Keratinocyte (primary cell): ENCODE data around the gene CD34. TPM values are rescaled to one million over a fixed set of nuclear protein-coding genes. Genes with fewer than 3 reads are reported as not detected.
A peak's percentile ranks its signal among the peaks of the same experiment; 100 is the strongest.

ENCODE experiments used
- DNase-seq: peaks from one replicate; pipeline ENCODE4 v3.0.0-alpha.2; 2011; ENCODE audit warnings: low read depth, missing footprints, low spot score
- FAIRE-seq: peaks from 2 replicates; lab custom pipeline; 2011; peaks lifted over from hg19 to GRCh38; lab: Jason Lieb, UNC
- H2AFZ ChIP-seq: 2 replicates; pipeline ENCODE4 v1.6.0; 2012; ENCODE audit warnings: low read length, control low read depth, inconsistent platforms; ENCODE audit not compliant: control insufficient read depth
- H3K27ac ChIP-seq: 2 replicates; pipeline ENCODE4 v1.5.1; 2011; ENCODE audit warnings: low read length; ENCODE audit not compliant: control insufficient read depth, insufficient read depth
- H3K27me3 ChIP-seq: 3 replicates; pipeline ENCODE4 v1.6.0; 2011; ENCODE audit warnings: low read length; ENCODE audit not compliant: control insufficient read depth, insufficient read depth; ENCODE audit errors: extremely low read depth
- H3K36me3 ChIP-seq, 2 experiments: 2 replicates in 1 of 2; 3 replicates in 1 of 2; pipeline ENCODE4 v1.5.1; 2011; ENCODE audit warnings: low read length in 2 of 2, mild to moderate bottlenecking in 1 of 2; ENCODE audit not compliant: control insufficient read depth in 2 of 2, insufficient read depth in 2 of 2; ENCODE audit errors: extremely low read depth in 1 of 2
- H3K4me1 ChIP-seq: 3 replicates; pipeline ENCODE4 v1.5.1; 2011; ENCODE audit warnings: low read length; ENCODE audit not compliant: control insufficient read depth, insufficient read depth; ENCODE audit errors: extremely low read depth
- H3K4me2 ChIP-seq: 3 replicates; pipeline ENCODE4 v1.6.0; 2011; ENCODE audit warnings: low read depth, low read length; ENCODE audit not compliant: control insufficient read depth, insufficient read depth; ENCODE audit errors: extremely low read depth
- H3K4me3 ChIP-seq, 3 experiments: fragments of 200-600 bp in 1 of 3; sonication (generic) in 1 of 3; 2 replicates in 2 of 3; 3 replicates in 1 of 3; pipeline ENCODE4 v1.5.1; 2011 to 2016; ENCODE audit warnings: low read length in 3 of 3, mild to moderate bottlenecking in 3 of 3, control low read depth in 2 of 3, inconsistent platforms in 1 of 3, low read depth in 1 of 3, mixed read lengths in 1 of 3, mixed run types in 1 of 3, moderate library complexity in 1 of 3; ENCODE audit not compliant: control insufficient read depth in 2 of 3, insufficient read depth in 2 of 3; ENCODE audit errors: extremely low read depth in 1 of 3
- H3K79me2 ChIP-seq: 2 replicates; pipeline ENCODE4 v1.6.0; 2012; ENCODE audit warnings: low read length; ENCODE audit not compliant: control insufficient read depth, insufficient read depth
- H3K9ac ChIP-seq: 3 replicates; pipeline ENCODE4 v1.6.0; 2011; ENCODE audit warnings: low read length; ENCODE audit not compliant: control insufficient read depth, insufficient read depth; ENCODE audit errors: extremely low read depth
- H3K9me1 ChIP-seq: 3 replicates; pipeline ENCODE4 v1.6.0; 2011; ENCODE audit warnings: low read length; ENCODE audit not compliant: control insufficient read depth, insufficient read depth; ENCODE audit errors: extremely low read depth
- H3K9me3 ChIP-seq: 2 replicates; pipeline ENCODE4 v1.5.1; 2012; ENCODE audit warnings: low read depth, low read length; ENCODE audit not compliant: control insufficient read depth
- H4K20me1 ChIP-seq: 3 replicates; pipeline ENCODE4 v1.6.0; 2011; ENCODE audit warnings: low read length; ENCODE audit not compliant: control insufficient read depth, insufficient read depth; ENCODE audit errors: extremely low read depth
- CTCF ChIP-seq, 3 experiments: IDR thresholded peaks in 1 of 3; conservative IDR thresholded peaks in 1 of 3; optimal IDR thresholded peaks in 1 of 3; 2 replicates in 2 of 3; 3 replicates in 1 of 3; pipeline versions ENCODE3 to v1.5.1; 2011; ENCODE audit warnings: low read length in 3 of 3, mild to moderate bottlenecking in 3 of 3, moderate library complexity in 2 of 3, control low read depth in 1 of 3, inconsistent platforms in 1 of 3; ENCODE audit not compliant: insufficient read depth in 2 of 3; ENCODE audit errors: extremely low read depth in 1 of 3
- EZH2 ChIP-seq: IDR thresholded peaks from one replicate; pipeline ENCODE4 v1.6.1; 2012; ENCODE audit warnings: inconsistent platforms, mild to moderate bottlenecking, low read length, moderate library complexity
- dilution Hi-C: fragments of 300-500 bp; cut with MboI; formaldehyde crosslinking; loops from one replicate; pipeline ENCODE4 v1.7.0; 2020; ENCODE audit warnings: low sequenced_read_pairs; ENCODE audit not compliant: extremely low pct_ligation_motif_present
- polyA plus RNA-seq, 5 experiments: library from polyadenylated mRNA; depleted of rRNA in 3 of 5; stranded (reverse) in 3 of 5; stranded (forward) in 1 of 5; unstranded in 1 of 5; fragments of >200 nt; gene quantifications; 1 replicate in 1 of 5; 2 replicates in 3 of 5; 3 replicates in 1 of 5; pipeline versions ENCODE4 v1.2.1 to v1.2.3, GENCODE V29; 2011 to 2012; ENCODE audit warnings: missing spikeins in 2 of 5, low read depth in 1 of 5, low replicate concordance in 1 of 5

Gene CD34
- polyA plus RNA-seq, 1 donor (not counting 4 experiments of a cell fraction or from before 2014, with no cell fraction given) = 0.03 TPM

GRCh38 chr1:207958376-207959139 lies 47.6 kb upstream of the CD34 start:
- H3K36me3 ChIP-seq = no peaks in the 10 kb centered on the region
- H3K27me3 ChIP-seq = peaks cover 13% of the 10 kb centered on the region
- peak overlapping the region; percentile 15 to 49 (median 42) for H3K4me3 ChIP-seq
- dilution Hi-C loops = no loop called here
- peak overlapping the region; percentile 70 for H3K4me2 ChIP-seq
- peaks cover 12% of the 10 kb centered on the region for H3K4me1 ChIP-seq
- H3K9me3 ChIP-seq = no peaks in the 10 kb centered on the region
- peak overlapping the region; percentile 63 for H2AFZ ChIP-seq
- H3K9ac ChIP-seq = peak overlapping the region; percentile 11
- no peaks in the 10 kb centered on the region for H3K79me2 ChIP-seq
- no peaks in the 10 kb centered on the region for H3K9me1 ChIP-seq
- no peaks in the 10 kb centered on the region for H4K20me1 ChIP-seq
- TF ChIP-seq EZH2 (no peak), CTCF (optimal IDR thresholded peaks at IDR 0.05 in 1 of 3, IDR thresholded peaks at IDR 0.05 in 1 of 3, conservative IDR thresholded peaks at IDR 0.05 in 1 of 3; ENCODE audit: extremely low read depth in 1 of 3, insufficient read depth in 2 of 3, low read length in 3 of 3) (no peak)
- H3K27ac ChIP-seq = no peak overlapping the region
- DNase-seq (no peak), FAIRE-seq (no peak)

GRCh38 chr1:207956986-207957385 lies 46.1 kb upstream of the CD34 start:
- Histone ChIP-seq H3K4me3 (no peak overlapping the region), H4K20me1 (no peaks in the 10 kb centered on the region), H2AFZ (no peak overlapping the region), H3K79me2 (no peaks in the 10 kb centered on the region), H3K4me2 (no peak overlapping the region), H3K27me3 (peaks cover 13% of the 10 kb centered on the region), H3K4me1 (no peaks in the 10 kb centered on the region), H3K36me3 (no peaks in the 10 kb centered on the region), H3K9ac (no peak overlapping the region), H3K9me3 (no peaks in the 10 kb centered on the region), H3K9me1 (no peaks in the 10 kb centered on the region), H3K27ac (no peak overlapping the region)
- dilution Hi-C loops = no loop called here
- no peak for FAIRE-seq
- TF ChIP-seq CTCF (optimal IDR thresholded peaks at IDR 0.05 in 1 of 3, IDR thresholded peaks at IDR 0.05 in 1 of 3, conservative IDR thresholded peaks at IDR 0.05 in 1 of 3; ENCODE audit: extremely low read depth in 1 of 3, insufficient read depth in 2 of 3, low read length in 3 of 3) = no peak
- TF ChIP-seq EZH2 = no peak
- DNase-seq = no peak
